K562 (cell line): ENCODE measurements around the gene DIP2C. TPM values are rescaled to one million over a fixed set of nuclear protein-coding genes. Genes with fewer than 3 reads are reported as not detected.

Source experiments
- ATAC-seq: fragments of 200-7000 bp; cut with Tn5 transposase; 3 replicates; pipeline ENCODE4 v1.9.1; 2020; ENCODE audit warnings: moderate library complexity
- BruUV-seq: library from RNA; stranded (reverse); fragments of 400-500 nt; replicated peaks from 2 replicates; lab custom pipeline; 2021; lab: Mats Ljungman, UMichigan
- CTCF ChIA-PET: fragments of 300-600 bp; formaldehyde crosslinking; extraction: SDS; loops from one replicate; lab custom pipeline; 2021; ENCODE audit warnings: low intra/inter-chr PET ratio; lab: Yijun Ruan, JAX
- POLR2A ChIA-PET: fragments of 300-600, 350-650 bp; sonication (Branson Sonifier 250); formaldehyde crosslinking; extraction: SDS; loops from one replicate; lab custom pipeline; 2021; ENCODE audit warnings: antibody characterized with exemption, inconsistent platforms; lab: Yijun Ruan, JAX
- DNase-seq, 4 experiments: peaks; one replicate each; pipeline versions ENCODE4 v3.0.0 to v3.0.0-alpha.2; 2011 to 2018; ENCODE audit warnings: low spot score in 3 of 4, mixed read lengths in 3 of 4; ENCODE audit errors: extremely low read depth in 1 of 4
- FAIRE-seq: peaks from 2 replicates; lab custom pipeline; 2011; peaks lifted over from hg19 to GRCh38; lab: Jason Lieb, UNC
- H2AFZ ChIP-seq: 2 replicates; pipeline ENCODE4 v1.6.0; 2011; ENCODE audit warnings: low read depth, low read length, control low read depth, inconsistent platforms
- H3K27ac ChIP-seq: fragments of 200-600 bp; 3 replicates; pipeline ENCODE4 v1.8.0; 2011; ENCODE audit warnings: low read depth, mild to moderate bottlenecking, control low read depth, inconsistent platforms, low read length, moderate library complexity, mixed read lengths; ENCODE audit errors: extremely low read depth
- H3K27me3 ChIP-seq, 2 experiments: fragments of 300-600 bp in 1 of 2; 2 replicates in 1 of 2; 3 replicates in 1 of 2; pipeline versions ENCODE4 v1.6.0 to v1.8.0; 2011; ENCODE audit warnings: inconsistent platforms in 2 of 2, low read length in 2 of 2, mild to moderate bottlenecking in 1 of 2, mixed read lengths in 1 of 2, moderate library complexity in 1 of 2; ENCODE audit not compliant: control insufficient read depth in 2 of 2, insufficient read depth in 2 of 2
- H3K36me3 ChIP-seq: fragments of 300-600 bp; 3 replicates; pipeline ENCODE4 v1.8.0; 2011; ENCODE audit warnings: mild to moderate bottlenecking, low read length, inconsistent platforms; ENCODE audit not compliant: control insufficient read depth, insufficient read depth
- H3K4me1 ChIP-seq, 2 experiments: fragments of 200-600 bp in 1 of 2; replicated peaks in 1 of 2; 2 replicates in 1 of 2; 3 replicates in 1 of 2; pipeline versions ENCODE4 v1.5.1 to v1.8.0; 2011; ENCODE audit warnings: inconsistent platforms in 2 of 2, low read length in 2 of 2, mild to moderate bottlenecking in 1 of 2, mixed read lengths in 1 of 2, moderate library complexity in 1 of 2; ENCODE audit not compliant: control insufficient read depth in 2 of 2, insufficient read depth in 2 of 2
- H3K4me2 ChIP-seq: 2 replicates; pipeline ENCODE4 v1.6.1; 2011; ENCODE audit warnings: low read length, control low read depth, inconsistent platforms, mixed read lengths; ENCODE audit not compliant: insufficient read depth
- H3K4me3 ChIP-seq: fragments of 200-600 bp; sonication (generic), shearing (Covaris generic); 2 replicates; pipeline ENCODE4 v1.5.1; 2016; ENCODE audit warnings: control low read depth, inconsistent platforms
- H3K79me2 ChIP-seq: fragments of 200-600 bp; 3 replicates; pipeline ENCODE4 v1.8.0; 2011; ENCODE audit warnings: low read length, inconsistent platforms; ENCODE audit not compliant: control insufficient read depth, insufficient read depth
- H3K9ac ChIP-seq, 2 experiments: 2 replicates each; pipeline versions ENCODE4 v1.6.0 to v1.6.1; 2011; ENCODE audit warnings: low read depth in 2 of 2, low read length in 2 of 2, control low read depth in 1 of 2, inconsistent platforms in 1 of 2, mild to moderate bottlenecking in 1 of 2, mixed read lengths in 1 of 2; ENCODE audit not compliant: insufficient read depth in 1 of 2
- H3K9me1 ChIP-seq: one replicate; pipeline ENCODE4 v1.6.0; 2011; ENCODE audit warnings: inconsistent platforms, mild to moderate bottlenecking, low read length, moderate library complexity; ENCODE audit not compliant: control insufficient read depth, insufficient read depth
- H3K9me3 ChIP-seq: replicated peaks from 2 replicates; pipeline ENCODE4 v1.5.1; 2011; ENCODE audit warnings: low read depth, low read length, inconsistent platforms; ENCODE audit not compliant: control insufficient read depth, insufficient read depth
- H4K20me1 ChIP-seq: replicated peaks from 2 replicates; pipeline ENCODE4 v1.6.1; 2011; ENCODE audit warnings: low read length, inconsistent platforms, mixed read lengths; ENCODE audit not compliant: control insufficient read depth, insufficient read depth
- CBX8 ChIP-seq: fragments of 200-600 bp; sonication (generic); IDR thresholded peaks from 2 replicates; pipeline ENCODE4 v1.6.1; 2012; ENCODE audit warnings: borderline replicate concordance, mixed run types, low read depth, mild to moderate bottlenecking, moderate library complexity, mixed read lengths, low read length, control low read depth, inconsistent platforms; ENCODE audit not compliant: poor library complexity, severe bottlenecking; ENCODE audit errors: extremely low read depth
- HEY1 ChIP-seq: fragments of 250-450 bp; sonication (Bioruptor Pico); IDR thresholded peaks from 2 replicates; pipeline ENCODE4 v1.5.0; 2020; ENCODE audit warnings: mild to moderate bottlenecking, moderate library complexity, borderline replicate concordance
- HMGN3 ChIP-seq: IDR thresholded peaks from 2 replicates; pipeline ENCODE4 v1.6.1; 2011; ENCODE audit warnings: borderline replicate concordance, low read depth, mild to moderate bottlenecking, mixed read lengths, low read length; ENCODE audit not compliant: insufficient read length; ENCODE audit errors: extremely low read depth
- KAT7 ChIP-seq: sonication (generic); formaldehyde crosslinking; IDR thresholded peaks from 2 replicates; pipeline ENCODE4 v1.8.0; 2022; ENCODE audit warnings: missing genetic modification reagents, mild to moderate bottlenecking, borderline replicate concordance
- NFXL1 ChIP-seq: fragments of 450-650 bp; formaldehyde crosslinking; IDR thresholded peaks from 2 replicates; pipeline ENCODE4 v1.4.0; 2021; ENCODE audit warnings: mild to moderate bottlenecking
- PHTF2 ChIP-seq: fragments of 250-450 bp; sonication (Bioruptor Pico); IDR thresholded peaks from 2 replicates; pipeline ENCODE4 v1.5.0; 2021; ENCODE audit warnings: mild to moderate bottlenecking
- SRSF3 ChIP-seq: fragments of 200-400 bp; formaldehyde crosslinking; IDR thresholded peaks from 2 replicates; pipeline ENCODE4 v1.6.1; 2016; ENCODE audit warnings: mild to moderate bottlenecking, low read length, moderate library complexity; ENCODE audit not compliant: insufficient read depth
- ZBED1 ChIP-seq: IDR thresholded peaks from 2 replicates; pipeline ENCODE4 v1.6.1; 2014
- WGBS: fragments of 100-300 bp; shearing (Covaris generic); methylation state at CpG from one replicate; pipeline ENCODE4 v1.1.6; 2016; ENCODE audit warnings: low coverage, mixed read lengths; ENCODE audit not compliant: insufficient coverage; ENCODE audit errors: missing lambda C conversion rate; 5-methylcytosine and 5-hydroxymethylcytosine counted together
- in situ Hi-C: fragments of 300-500 bp; cut with MboI; formaldehyde crosslinking; loops from 4 replicates; pipeline ENCODE4 v1.15.0; 2018; ENCODE audit warnings: inconsistent platforms, mixed read lengths
- intact Hi-C: fragments of 100-400 bp; cut with micrococcal nuclease; formaldehyde crosslinking; loops from 2 replicates; pipeline ENCODE4 v1.14.2; 2022
- polyA plus RNA-seq, 8 experiments: library from polyadenylated mRNA; depleted of rRNA in 4 of 8; stranded (reverse) in 5 of 8; unstranded in 3 of 8; fragments of >200 nt; fragmentation: Nextera tagmentation in 2 of 8; fragmentation: Illumina TruSeq in 1 of 8; extraction: Ambion mirVana in 2 of 8; extraction: Trizol in 1 of 8; gene quantifications; 2 replicates each; pipeline versions ENCODE4 v1.2.1 to v1.2.3, GENCODE V29; 2011 to 2014; ENCODE audit warnings: inconsistent platforms in 1 of 8, missing spikeins in 1 of 8
- total RNA-seq, 7 experiments: library from RNA; depleted of rRNA in 6 of 7; stranded (reverse); fragments of >200 nt in 6 of 7; fragmentation: Illumina TruSeq in 2 of 7; extraction: Trizol in 2 of 7; gene quantifications; 2 replicates each; pipeline versions ENCODE4 v1.2.1 to v1.2.3, GENCODE V29; 2011 to 2021; ENCODE audit warnings: low replicate concordance in 1 of 7

Gene DIP2C
- total and polyA plus RNA-seq, 9 of the 15 experiments (the other 6 are each of a cell fraction or from before 2014, with no cell fraction given), result 0.01 TPM; not detected in 8

DNA sequence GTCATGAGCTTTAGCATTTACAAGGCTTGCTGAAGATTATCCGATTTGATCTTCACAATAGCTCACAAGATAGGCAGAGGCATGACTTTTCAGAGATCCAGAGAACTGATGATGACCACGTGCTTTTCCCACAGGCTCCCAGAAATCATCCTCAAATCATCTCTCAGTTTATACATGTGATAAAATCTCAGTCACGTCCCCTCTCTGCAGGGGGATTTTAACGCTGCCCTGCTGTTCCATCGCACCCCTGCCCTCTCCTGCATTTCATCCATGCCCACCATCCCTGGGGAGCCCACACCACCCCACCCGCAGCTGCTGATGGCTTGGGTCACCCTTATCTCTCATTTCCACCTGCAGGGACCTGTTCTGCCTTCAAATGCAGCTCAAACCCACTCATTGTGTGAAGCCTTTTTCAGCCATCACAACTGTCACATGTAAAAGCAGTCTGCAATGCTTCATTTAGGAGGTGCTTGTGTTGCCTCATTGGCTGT lies 141.8 kb downstream of the DIP2C start:
- Histone ChIP-seq H3K36me3 (no peaks in the 10 kb centered on the region), H2AFZ (no peak overlapping the region), H3K27ac (no peak overlapping the region), H3K4me2 (no peak overlapping the region), H3K27me3 (peaks cover 3 to 41% of the 10 kb centered on the region in 2 experiments), H3K9me1 (no peaks in the 10 kb centered on the region), H3K9ac (no peak overlapping the region), H3K4me3 (no peak overlapping the region), H3K9me3 (no peaks in the 10 kb centered on the region), H4K20me1 (peaks cover 7% of the 10 kb centered on the region; the same call in 1 of the 2 replicates), H3K79me2 (no peaks in the 10 kb centered on the region), H3K4me1 (no peaks in the 10 kb centered on the region; a peak in 1 of 5 replicates)
- no peak for TF ChIP-seq HEY1 (CRISPR knock-in tag)
- DNase-seq, result no peak
- no peak for FAIRE-seq
- WGBS, result 1% methylated on average over 6 of the region's 6 CpGs
- no TSS peak for BruUV-seq
- intact Hi-C loops (no loop called here), in situ Hi-C loops (no loop called here)
- ATAC-seq, result no peak
- POLR2A ChIA-PET, result interaction anchor here (1.2 kb wide), 1 partner anchor 9 kb away, joined by 3 read pairs; no protein-coding TSS in a partner anchor
- CTCF ChIA-PET, result no interaction called here

DNA sequence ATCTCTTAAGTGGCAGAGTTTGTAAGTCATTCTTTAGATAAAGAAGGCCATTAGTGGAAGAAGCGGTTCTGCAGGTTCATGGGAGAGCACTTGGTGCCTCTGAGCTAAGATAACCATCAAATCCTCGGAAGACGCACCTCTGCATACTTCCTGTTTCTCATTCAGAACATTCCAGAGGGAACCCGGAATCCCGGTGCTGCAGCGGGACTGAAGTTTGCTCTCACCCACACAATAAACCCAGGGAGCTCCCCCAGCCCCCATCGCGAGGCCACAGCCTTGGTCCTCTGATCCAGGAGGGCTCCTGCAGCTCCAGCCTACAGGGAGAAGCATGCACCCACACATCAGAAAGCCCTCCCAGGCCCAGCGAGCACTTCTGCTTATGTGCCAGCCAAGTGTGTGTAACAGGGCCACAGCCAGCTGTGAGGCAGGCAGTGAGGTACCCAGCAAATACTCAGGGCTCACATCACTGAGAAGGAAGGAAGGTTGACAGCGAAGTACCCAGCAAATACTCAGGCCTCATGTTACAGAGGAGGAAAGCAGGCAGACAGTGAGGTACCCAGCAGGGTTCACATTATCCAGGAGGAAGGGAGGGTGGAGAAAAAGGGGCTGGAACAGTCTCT lies 142.4 kb downstream of the DIP2C start:
- Histone ChIP-seq H3K36me3 (no peaks in the 10 kb centered on the region), H3K9me1 (no peaks in the 10 kb centered on the region), H3K9me3 (no peaks in the 10 kb centered on the region), H4K20me1 (peaks cover 7% of the 10 kb centered on the region; the same call in 1 of the 2 replicates), H3K27ac (no peak overlapping the region), H3K4me2 (no peak overlapping the region), H3K27me3 (peaks cover 3 to 44% of the 10 kb centered on the region in 2 experiments; a peak in 4 of 5 replicates), H3K4me1 (no peaks in the 10 kb centered on the region; a peak in 1 of 5 replicates), H2AFZ (no peak overlapping the region), H3K79me2 (no peaks in the 10 kb centered on the region), H3K4me3 (no peak overlapping the region), H3K9ac (no peak overlapping the region)
- ChIA-PET POLR2A (interaction anchor here (0.7 to 1.2 kb wide), 2 partner anchors 10 to 20 kb away, joined by 3 read pairs; no protein-coding TSS in a partner anchor), CTCF (no interaction called here)
- FAIRE-seq, result no peak
- no TSS peak for BruUV-seq
- in situ Hi-C loops, result no loop called here
- WGBS, result 2% methylated on average over 10 of the region's 10 CpGs
- no peak for TF ChIP-seq PHTF2 (CRISPR knock-in tag)
- TF ChIP-seq KAT7 (CRISPR knock-in tag), result no peak
- TF ChIP-seq ZBED1, result no peak
- no peak for TF ChIP-seq HMGN3
- TF ChIP-seq CBX8, result no peak
- TF ChIP-seq NFXL1 (CRISPR knock-in tag), result no peak
- no peak for TF ChIP-seq SRSF3
- ATAC-seq, result no peak
- intact Hi-C loops, result no loop called here
- DNase-seq, result no peak
